ENCODE measurements around the gene GRAMD1A. TPM values are rescaled to one million over a fixed set of nuclear protein-coding genes. Genes with fewer than 3 reads are reported as not detected.

GRAMD1A gene
- total RNA-seq, 2 donors from 2014 or later = 26.3 to 31.0 TPM

GRCh38 chr19:34974646-34975045 lies 25.5 kb upstream of the GRAMD1A start:
- no peak for DNase-seq
- Histone ChIP-seq H3K36me3 (no peaks in the 10 kb centered on the region), H3K9ac (ENCODE audit: low read depth in 2 of 2, low read length in 2 of 2) (no peak overlapping the region), H3K4me3 (no peak overlapping the region), H3K27me3 (no peaks in the 10 kb centered on the region), H3K9me3 (no peaks in the 10 kb centered on the region), H3K27ac (no peak overlapping the region), H3K4me1 (no peaks in the 10 kb centered on the region)
- intact Hi-C loops (cut with DNase I) = no loop called here
- no peak for TF ChIP-seq CTCF (IDR thresholded peaks at IDR 0.05)

GRCh38 chr19:34975056-34975455 lies 25.1 kb upstream of the GRAMD1A start:
- H3K4me1 ChIP-seq = no peaks in the 10 kb centered on the region
- no peaks in the 10 kb centered on the region for H3K27me3 ChIP-seq
- H3K36me3 ChIP-seq = no peaks in the 10 kb centered on the region
- H3K9me3 ChIP-seq = no peaks in the 10 kb centered on the region
- H3K27ac ChIP-seq = no peak overlapping the region
- no peak overlapping the region for H3K9ac ChIP-seq (ENCODE audit: low read depth in 2 of 2, low read length in 2 of 2)
- H3K4me3 ChIP-seq = no peak overlapping the region
- peak; percentile 60 for DNase-seq
- no peak for TF ChIP-seq CTCF (IDR thresholded peaks at IDR 0.05)
- intact Hi-C loops (cut with DNase I) = no loop called here

- no peak overlapping the region for H3K9ac ChIP-seq (ENCODE audit: low read depth in 2 of 2, low read length in 2 of 2)
- H3K27ac ChIP-seq = no peak overlapping the region
- no peak for DNase-seq
- intact Hi-C loops (cut with DNase I) = no loop called here
- no peak for TF ChIP-seq CTCF (IDR thresholded peaks at IDR 0.05)
- no peaks in the 10 kb centered on the region for H3K36me3 ChIP-seq
- H3K27me3 ChIP-seq = no peaks in the 10 kb centered on the region
- no peaks in the 10 kb centered on the region for H3K4me1 ChIP-seq
- no peak overlapping the region for H3K4me3 ChIP-seq
- no peaks in the 10 kb centered on the region for H3K9me3 ChIP-seq
Measured at GRCh38 chr19:34976611-34977010, 23.5 kb upstream of the GRAMD1A start.

- no peaks in the 10 kb centered on the region for H3K36me3 ChIP-seq
- no peak overlapping the region for H3K4me3 ChIP-seq
- no peaks in the 10 kb centered on the region for H3K9me3 ChIP-seq
- intact Hi-C loops (cut with DNase I) = no loop called here
- no peaks in the 10 kb centered on the region for H3K27me3 ChIP-seq
- no peak overlapping the region for H3K9ac ChIP-seq (ENCODE audit: low read depth in 2 of 2, low read length in 2 of 2)
- no peak for DNase-seq
- no peak overlapping the region for H3K27ac ChIP-seq
- no peak for TF ChIP-seq CTCF (IDR thresholded peaks at IDR 0.05)
- H3K4me1 ChIP-seq = no peaks in the 10 kb centered on the region
Measured at GRCh38 chr19:34979819-34980640, 20.1 kb upstream of the GRAMD1A start.

GRCh38 chr19:34982275-34982674 lies 17.8 kb upstream of the GRAMD1A start:
- no peak for DNase-seq
- H3K4me1 ChIP-seq = no peaks in the 10 kb centered on the region
- no peaks in the 10 kb centered on the region for H3K36me3 ChIP-seq
- intact Hi-C loops (cut with DNase I) = no loop called here
- no peak overlapping the region for H3K4me3 ChIP-seq
- no peak overlapping the region for H3K27ac ChIP-seq
- TF ChIP-seq CTCF (IDR thresholded peaks at IDR 0.05) = no peak
- H3K27me3 ChIP-seq = no peaks in the 10 kb centered on the region
- H3K9me3 ChIP-seq = no peaks in the 10 kb centered on the region
- H3K9ac ChIP-seq (ENCODE audit: low read depth in 2 of 2, low read length in 2 of 2) = no peak overlapping the region

Data from colonic mucosa (tissue), 4 donors.